ENCODE measurements around the gene SHE.
"Not testable (repeated sequence)": the region's sequence is repeated elsewhere in the genome, so short reads cannot be mapped to it uniquely, and the experiment has no call there.

The SHE gene

GRCh38 chr1:154539486-154540483 is 37.6 kb upstream of the SHE start:
- H3K9me2 ChIP-seq (replicated peaks; ENCODE audit: low read depth, low read length) = no peaks in the 10 kb centered on the region
- H3F3A ChIP-seq (ENCODE audit: low read depth) = no peaks in the 10 kb centered on the region
- H2AFZ ChIP-seq (ENCODE audit: low read length) = no peak overlapping the region
- no peaks in the 10 kb centered on the region for H3K4me1 ChIP-seq (ENCODE audit: insufficient read depth, low read length, poor library complexity, severe bottlenecking)
- H3K9ac ChIP-seq (ENCODE audit: low read depth, low read length, poor library complexity, severe bottlenecking) = no peak overlapping the region
- H3K79me2 ChIP-seq (ENCODE audit: insufficient read depth, low read length) = no peaks in the 10 kb centered on the region
- H4K20me1 ChIP-seq (ENCODE audit: insufficient read depth, low read length, poor library complexity, severe bottlenecking) = no peaks in the 10 kb centered on the region
- no peak for TF ChIP-seq CTCF (conservative IDR thresholded peaks at IDR 0.05; ENCODE audit: low read length)
- TF ChIP-seq EZH2phosphoT487 (IDR thresholded peaks at IDR 0.05; ENCODE audit: borderline replicate concordance) = no peak
- no peaks in the 10 kb centered on the region for H3K9me3 ChIP-seq (ENCODE audit: insufficient read depth, low read depth, low read length)
- H3K4me2 ChIP-seq (ENCODE audit: low read depth, low read length, poor library complexity, severe bottlenecking) = no peak overlapping the region
- no peak overlapping the region for H3K4me3 ChIP-seq (ENCODE audit: low read length, poor library complexity, severe bottlenecking)
- no peaks in the 10 kb centered on the region for H3K27me3 ChIP-seq (ENCODE audit: insufficient read depth, low read length, poor library complexity, severe bottlenecking)
- H3K36me3 ChIP-seq (ENCODE audit: insufficient read depth, low read length) = no peaks in the 10 kb centered on the region

- Histone ChIP-seq H3K4me1 (ENCODE audit: insufficient read depth, low read length, poor library complexity, severe bottlenecking) (no peaks in the 10 kb centered on the region), H4K20me1 (ENCODE audit: insufficient read depth, low read length, poor library complexity, severe bottlenecking) (no peaks in the 10 kb centered on the region), H3K4me2 (ENCODE audit: low read depth, low read length, poor library complexity, severe bottlenecking) (no peak overlapping the region), H3K9me3 (ENCODE audit: insufficient read depth, low read depth, low read length) (no peaks in the 10 kb centered on the region), H3K79me2 (ENCODE audit: insufficient read depth, low read length) (no peaks in the 10 kb centered on the region), H3K27me3 (ENCODE audit: insufficient read depth, low read length, poor library complexity, severe bottlenecking) (no peaks in the 10 kb centered on the region), H3K9me2 (replicated peaks; ENCODE audit: low read depth, low read length) (no peaks in the 10 kb centered on the region), H3F3A (ENCODE audit: low read depth) (no peaks in the 10 kb centered on the region), H3K36me3 (ENCODE audit: insufficient read depth, low read length) (no peaks in the 10 kb centered on the region), H3K9ac (ENCODE audit: low read depth, low read length, poor library complexity, severe bottlenecking) (no peak overlapping the region), H2AFZ (ENCODE audit: low read length) (no peak overlapping the region), H3K4me3 (ENCODE audit: low read length, poor library complexity, severe bottlenecking) (no peak overlapping the region)
- no peak for TF ChIP-seq CTCF (conservative IDR thresholded peaks at IDR 0.05; ENCODE audit: low read length)
- no peak for TF ChIP-seq EZH2phosphoT487 (IDR thresholded peaks at IDR 0.05; ENCODE audit: borderline replicate concordance)
Measured at GRCh38 chr1:154536570-154536969, 34.4 kb upstream of the SHE start.

GRCh38 chr1:154533952-154534844 is 32.0 kb upstream of the SHE start:
- H3K9me3 ChIP-seq (ENCODE audit: insufficient read depth, low read depth, low read length) = no peaks in the 10 kb centered on the region
- no peak overlapping the region for H3K4me3 ChIP-seq (ENCODE audit: low read length, poor library complexity, severe bottlenecking)
- H3K9ac ChIP-seq (ENCODE audit: low read depth, low read length, poor library complexity, severe bottlenecking) = no peak overlapping the region
- no peaks in the 10 kb centered on the region for H3F3A ChIP-seq (ENCODE audit: low read depth)
- H3K4me1 ChIP-seq (ENCODE audit: insufficient read depth, low read length, poor library complexity, severe bottlenecking) = no peaks in the 10 kb centered on the region
- no peak overlapping the region for H2AFZ ChIP-seq (ENCODE audit: low read length)
- no peaks in the 10 kb centered on the region for H3K9me2 ChIP-seq (replicated peaks; ENCODE audit: low read depth, low read length)
- TF ChIP-seq EZH2phosphoT487 (IDR thresholded peaks at IDR 0.05; ENCODE audit: borderline replicate concordance) (no peak), CTCF (conservative IDR thresholded peaks at IDR 0.05; ENCODE audit: low read length) (peak; percentile 62)
- H3K79me2 ChIP-seq (ENCODE audit: insufficient read depth, low read length) = no peaks in the 10 kb centered on the region
- H3K27me3 ChIP-seq (ENCODE audit: insufficient read depth, low read length, poor library complexity, severe bottlenecking) = no peaks in the 10 kb centered on the region
- H3K4me2 ChIP-seq (ENCODE audit: low read depth, low read length, poor library complexity, severe bottlenecking) = no peak overlapping the region
- H3K36me3 ChIP-seq (ENCODE audit: insufficient read depth, low read length) = no peaks in the 10 kb centered on the region
- H4K20me1 ChIP-seq (ENCODE audit: insufficient read depth, low read length, poor library complexity, severe bottlenecking) = no peaks in the 10 kb centered on the region

- not testable (repeated sequence) for H3K9ac ChIP-seq (ENCODE audit: low read depth, low read length, poor library complexity, severe bottlenecking); H3F3A ChIP-seq (ENCODE audit: low read depth); H3K9me2 ChIP-seq (replicated peaks; ENCODE audit: low read depth, low read length); H2AFZ ChIP-seq (ENCODE audit: low read length); H3K27me3 ChIP-seq (ENCODE audit: insufficient read depth, low read length, poor library complexity, severe bottlenecking); H3K36me3 ChIP-seq (ENCODE audit: insufficient read depth, low read length); H3K79me2 ChIP-seq (ENCODE audit: insufficient read depth, low read length); H3K4me3 ChIP-seq (ENCODE audit: low read length, poor library complexity, severe bottlenecking); H3K9me3 ChIP-seq (ENCODE audit: insufficient read depth, low read depth, low read length); H3K4me1 ChIP-seq (ENCODE audit: insufficient read depth, low read length, poor library complexity, severe bottlenecking); H3K4me2 ChIP-seq (ENCODE audit: low read depth, low read length, poor library complexity, severe bottlenecking); H4K20me1 ChIP-seq (ENCODE audit: insufficient read depth, low read length, poor library complexity, severe bottlenecking)
Measured at GRCh38 chr1:154531950-154532349, 29.7 kb upstream of the SHE start.

Measured in Loucy (cell line).